HG03442 (cell line): Measurements from ENCODE around the gene CLK2.
"Not testable (repeated sequence)": the region's sequence is repeated elsewhere in the genome, so short reads cannot be mapped to it uniquely, and the experiment has no call there.

Experiments
- ATAC-seq: cut with Tn5 transposase; IDR thresholded peaks from one replicate; pipeline ENCODE4 v1.9.1; 2021; ENCODE audit warnings: mild to moderate bottlenecking, moderate library complexity; ENCODE audit not compliant: unreplicated experiment

The CLK2 gene

GRCh38 chr1:155244368-155245162 is 28.7 kb downstream of the CLK2 start:
- peak; percentile 89 for ATAC-seq

GRCh38 chr1:155242805-155243358 is 30.4 kb downstream of the CLK2 start:
- no peak for ATAC-seq

DNA sequence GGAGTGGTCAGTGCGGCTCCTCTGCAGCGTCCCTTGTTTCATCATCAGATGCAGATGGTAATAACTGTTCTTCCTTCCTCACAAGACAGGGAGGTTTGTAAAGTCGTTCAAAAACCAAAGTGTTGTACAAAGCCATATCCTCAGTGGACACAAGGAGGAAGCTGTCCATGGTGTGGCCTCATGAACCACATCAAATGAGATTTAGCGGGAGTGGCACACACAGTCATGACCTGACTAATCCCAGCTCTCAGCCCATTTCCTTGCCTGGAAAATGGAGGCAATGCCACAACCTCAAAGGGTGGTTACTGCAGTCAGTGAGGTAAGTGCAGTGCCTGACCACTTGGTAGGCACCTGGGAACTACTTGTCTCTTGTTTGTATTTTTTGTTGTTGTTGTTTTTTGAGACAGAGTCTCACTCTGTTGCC is 31.5 kb downstream of the CLK2 start:
- ATAC-seq, result no peak

GRCh38 chr1:155241069-155241679 is 32.1 kb downstream of the CLK2 start:
- ATAC-seq, result no peak

GRCh38 chr1:155236451-155236850 is 36.9 kb downstream of the CLK2 start:
- no peak for ATAC-seq

- not testable (repeated sequence) for ATAC-seq
These were observed 37.9 kb downstream of the CLK2 start for GRCh38 chr1:155235375-155235774.

- ATAC-seq, result not testable (repeated sequence)
These were observed 39.8 kb downstream of the CLK2 start for GRCh38 chr1:155233502-155233901.

GRCh38 chr1:155232001-155232978 is 41.0 kb downstream of the CLK2 start:
- ATAC-seq, result not testable (repeated sequence)

DNA sequence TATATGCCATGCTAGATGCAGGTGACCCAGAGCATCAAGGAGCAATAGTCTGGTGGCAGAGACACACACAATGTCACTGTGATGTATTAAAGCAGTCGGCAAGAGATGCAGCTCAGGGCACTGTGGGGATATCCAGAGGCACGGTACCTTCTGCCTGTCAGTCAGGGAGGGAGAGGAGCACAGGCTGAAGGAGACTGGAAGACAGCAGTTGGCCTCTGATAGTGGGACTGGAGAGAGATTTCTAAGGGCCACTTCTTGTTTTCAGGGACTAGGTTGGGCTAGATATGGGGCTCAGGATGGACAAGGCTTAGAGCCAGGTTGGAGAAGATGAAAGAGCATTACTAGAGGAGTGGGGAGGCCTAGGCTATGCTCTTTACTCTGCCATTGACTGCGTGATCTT is 42.0 kb downstream of the CLK2 start:
- ATAC-seq, result not testable (repeated sequence)

GRCh38 chr1:155228096-155228427 is 45.2 kb downstream of the CLK2 start:
- no peak for ATAC-seq

GRCh38 chr1:155227261-155228095 is 45.8 kb downstream of the CLK2 start:
- peak; percentile 88 for ATAC-seq

DNA sequence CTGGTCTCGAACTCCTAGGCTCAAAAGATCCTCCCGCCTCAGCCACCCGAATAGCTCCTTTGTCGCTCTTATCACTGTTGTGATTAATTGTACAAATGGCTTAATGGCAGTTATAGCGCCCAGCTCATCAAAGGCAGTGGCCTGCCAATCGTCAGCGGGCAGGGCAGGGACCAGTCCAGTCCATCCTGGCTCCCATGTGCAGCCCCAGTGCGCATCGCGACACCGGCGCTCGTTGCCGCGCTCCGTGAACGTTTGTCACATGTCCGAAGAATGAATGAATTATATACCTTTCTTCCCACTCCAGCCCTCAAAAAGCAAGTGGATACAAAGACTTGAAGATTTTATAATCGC is 46.4 kb downstream of the CLK2 start:
- ATAC-seq, result no peak

- no peak for ATAC-seq
These were observed 47.0 kb downstream of the CLK2 start for GRCh38 chr1:155226188-155226909.

GRCh38 chr1:155225404-155225759 is 47.9 kb downstream of the CLK2 start:
- not testable (repeated sequence) for ATAC-seq

DNA sequence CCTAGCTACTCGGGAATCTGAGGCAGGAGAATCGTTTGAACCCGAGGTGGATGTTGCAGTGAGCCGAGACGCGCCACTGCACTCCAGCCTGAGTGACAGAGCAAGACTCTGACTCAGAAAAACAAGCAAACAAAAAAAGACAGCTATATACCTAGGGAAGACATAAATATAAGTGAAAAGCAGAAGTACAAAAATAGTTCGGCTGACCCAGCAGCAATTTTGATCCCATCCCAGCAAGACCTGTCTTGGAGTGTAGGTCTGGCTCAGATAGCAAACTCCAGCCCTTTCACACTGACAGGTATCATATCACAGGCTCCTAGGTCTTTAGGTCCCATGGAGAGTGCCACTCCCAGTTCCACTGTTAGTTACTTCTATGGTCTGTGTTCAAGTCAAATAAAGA is 50.3 kb downstream of the CLK2 start:
- no peak for ATAC-seq

DNA sequence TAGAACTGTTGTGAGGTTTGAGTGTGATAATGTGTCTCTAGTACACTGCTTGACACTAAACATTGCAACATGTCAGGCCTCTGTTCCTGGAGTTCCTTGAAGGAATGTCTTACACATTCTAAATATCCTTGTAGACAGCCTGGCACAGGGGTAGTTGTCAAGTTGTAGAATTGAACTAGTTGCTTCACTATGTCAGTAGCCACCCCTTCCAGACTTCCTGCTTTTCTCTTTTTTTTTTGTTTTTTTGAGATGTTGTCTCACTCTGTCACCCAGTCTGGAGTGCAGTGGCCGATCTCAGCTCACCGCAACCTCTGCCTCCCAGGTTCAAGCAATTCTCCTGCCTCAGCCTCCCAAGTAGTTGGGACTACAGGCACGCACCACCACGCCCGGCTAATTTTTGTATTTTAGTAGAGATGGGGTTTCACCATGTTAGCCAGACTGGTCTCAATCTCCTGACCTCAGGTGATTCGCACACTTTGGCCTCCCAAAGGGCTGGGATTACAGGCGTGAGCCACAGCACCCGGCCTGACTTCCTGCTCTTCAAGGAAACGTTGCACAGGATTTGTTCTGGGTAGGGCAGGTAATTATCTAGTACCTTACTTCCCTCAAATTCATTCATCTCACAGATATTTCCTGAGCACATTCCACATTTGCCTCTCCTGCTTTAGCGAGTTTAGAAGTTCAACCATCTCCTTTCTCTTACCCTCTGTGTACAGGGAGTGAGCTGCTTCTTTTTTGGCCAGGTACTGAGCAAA is 52.9 kb downstream of the CLK2 start:
- not testable (repeated sequence) for ATAC-seq

GRCh38 chr1:155219592-155220031 is 53.7 kb downstream of the CLK2 start:
- no peak for ATAC-seq

- ATAC-seq, result no peak
These were observed 54.3 kb downstream of the CLK2 start for GRCh38 chr1:155218854-155219591.
